Ovary (tissue), 1 donor: Measurements from ENCODE around the gene DNAJC1.

Experiments
- EP300 ChIP-seq: sonication (generic); formaldehyde crosslinking; IDR thresholded peaks from one replicate; pipeline ENCODE4 v1.6.1; 2017; ENCODE audit warnings: antibody characterized with exemption
- POLR2A ChIP-seq: fragments of 450-650 bp; IDR thresholded peaks from one replicate; pipeline ENCODE4 v1.6.1; 2017; ENCODE audit warnings: antibody characterized with exemption, mild to moderate bottlenecking, moderate library complexity

DNA sequence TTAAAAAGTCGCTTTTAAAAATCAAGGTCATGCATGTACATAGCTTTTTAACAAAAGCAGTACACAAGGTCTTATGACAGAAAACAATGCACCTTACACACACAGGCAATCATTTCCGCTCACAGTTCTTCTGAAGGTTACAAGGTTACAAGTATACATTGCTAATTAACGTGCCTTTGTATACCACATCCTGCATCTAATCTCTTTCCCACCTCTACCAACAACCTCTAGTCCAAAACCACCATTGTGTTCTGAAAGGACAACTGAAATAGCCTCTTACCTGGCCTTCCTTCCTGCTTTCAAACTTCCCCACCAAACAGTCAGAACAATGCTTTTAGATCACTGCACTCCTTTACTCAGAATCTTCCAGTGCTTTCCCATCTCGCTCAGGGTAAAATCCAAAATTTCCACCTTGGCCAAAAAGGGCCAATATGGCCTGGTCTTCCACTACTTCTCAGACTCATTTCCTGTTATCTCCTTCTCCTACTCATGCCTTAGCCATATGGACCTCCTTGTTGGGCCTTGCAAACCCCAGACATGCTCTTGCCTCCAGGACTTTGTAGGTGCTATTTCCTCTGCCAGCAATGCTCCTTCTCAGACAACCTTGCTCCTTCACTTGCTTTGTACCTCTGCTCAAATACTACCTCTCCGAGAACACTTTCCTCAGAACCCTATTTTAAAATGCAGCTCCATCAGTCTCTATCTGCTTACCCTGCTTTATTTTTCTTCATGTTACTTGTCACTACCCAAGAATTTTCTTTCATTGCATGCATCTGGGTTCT lies 205.4 kb downstream of the DNAJC1 start:
- no peak for TF ChIP-seq EP300
- no peak for TF ChIP-seq POLR2A
